ENCODE data around the gene HS3ST3B1. TPM values are rescaled to one million over a fixed set of nuclear protein-coding genes. Genes with fewer than 3 reads are reported as not detected.

Gene HS3ST3B1
- total and polyA plus RNA-seq, 9 donors, result 3.2 to 9.9 (median 5.9) TPM

GRCh38 chr17:14332331-14332730 is 31.4 kb downstream of the HS3ST3B1 start:
- intact Hi-C loops (cut with DNase I), result no loop called here
- peaks cover 4% of the 10 kb centered on the region for H3K4me1 ChIP-seq (ENCODE audit: insufficient read depth)
- H3K36me3 ChIP-seq, result no peaks in the 10 kb centered on the region
- no peak overlapping the region for H3K4me3 ChIP-seq
- H3K27ac ChIP-seq, result no peak overlapping the region
- no peaks in the 10 kb centered on the region for H3K9me3 ChIP-seq
- no peak for DNase-seq
- 86 to 95% (median 91%) methylated on average over 10 of the region's 10 CpGs for WGBS, 3 donors
- H3K27me3 ChIP-seq, result no peaks in the 10 kb centered on the region
- no peak for TF ChIP-seq CTCF (IDR thresholded peaks at IDR 0.05)
- TF ChIP-seq POLR2A (IDR thresholded peaks at IDR 0.05), result no peak
- no peak for TF ChIP-seq EP300 (IDR thresholded peaks at IDR 0.05)

GRCh38 chr17:14333506-14333905 is 32.6 kb downstream of the HS3ST3B1 start:
- H3K9me3 ChIP-seq, result no peaks in the 10 kb centered on the region
- H3K36me3 ChIP-seq, result no peaks in the 10 kb centered on the region
- intact Hi-C loops (cut with DNase I), result no loop called here
- no peaks in the 10 kb centered on the region for H3K27me3 ChIP-seq
- 84 to 92% (median 91%) methylated on average over 7 of the region's 7 CpGs for WGBS, 3 donors
- no peak overlapping the region for H3K4me3 ChIP-seq
- no peak overlapping the region for H3K27ac ChIP-seq
- peaks cover 4% of the 10 kb centered on the region for H3K4me1 ChIP-seq (ENCODE audit: insufficient read depth)
- TF ChIP-seq EP300 (IDR thresholded peaks at IDR 0.05) (no peak), CTCF (IDR thresholded peaks at IDR 0.05) (no peak), POLR2A (IDR thresholded peaks at IDR 0.05) (no peak)
- DNase-seq, result no peak

DNA sequence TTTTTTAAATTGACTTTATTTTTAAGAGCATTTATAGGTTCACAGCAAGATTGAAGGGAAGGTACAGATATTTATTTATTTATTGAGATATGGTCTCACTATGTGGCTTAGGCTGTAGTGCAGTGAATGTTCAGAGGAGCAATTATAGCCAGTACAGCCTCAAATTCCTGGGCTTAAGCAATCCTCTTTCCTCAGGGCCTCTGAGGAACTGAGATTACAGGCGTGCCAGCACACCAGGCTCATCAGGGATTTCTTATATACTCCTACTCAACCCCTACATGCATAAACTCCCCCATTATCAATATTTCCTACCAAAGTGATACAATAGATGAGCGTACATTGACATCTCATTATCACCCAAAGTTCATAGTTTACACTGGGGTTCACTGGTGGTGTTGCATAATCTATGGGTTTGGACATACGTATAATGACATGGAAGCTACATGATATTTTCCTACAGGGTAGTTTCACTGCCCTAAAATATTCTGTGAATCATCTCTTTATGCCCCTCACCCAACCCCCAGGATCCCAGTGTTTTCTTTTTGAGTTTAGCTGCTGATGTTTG is 33.5 kb downstream of the HS3ST3B1 start:
- intact Hi-C loops (cut with DNase I), result no loop called here
- 92 to 97% (median 94%) methylated on average over 3 of the region's 3 CpGs for WGBS, 3 donors
- H3K4me1 ChIP-seq (ENCODE audit: insufficient read depth), result peaks cover 4% of the 10 kb centered on the region

DNA sequence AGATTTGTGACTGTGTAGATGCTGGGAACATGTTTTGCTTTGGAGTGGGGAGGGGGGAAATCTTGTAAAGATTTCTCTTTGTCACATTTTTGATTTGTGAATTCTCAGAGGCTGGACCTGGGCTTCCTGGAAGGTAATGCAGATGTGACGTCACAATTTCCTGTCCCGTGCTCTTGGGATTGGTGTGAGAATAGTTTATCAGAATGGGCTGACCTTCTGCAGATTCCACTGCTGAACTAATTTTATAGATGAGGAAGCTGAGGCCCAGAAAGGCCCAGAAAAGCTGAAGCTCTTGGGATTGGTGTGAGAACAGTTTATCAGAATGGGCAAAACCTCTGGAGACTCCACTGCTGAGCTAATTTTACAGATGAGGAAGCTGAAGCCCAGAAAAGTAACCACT is 34.0 kb downstream of the HS3ST3B1 start:
- H3K27me3 ChIP-seq, result no peaks in the 10 kb centered on the region
- intact Hi-C loops (cut with DNase I), result no loop called here
- DNase-seq, result no peak
- H3K36me3 ChIP-seq, result no peaks in the 10 kb centered on the region
- H3K9me3 ChIP-seq, result no peaks in the 10 kb centered on the region
- peaks cover 4% of the 10 kb centered on the region for H3K4me1 ChIP-seq (ENCODE audit: insufficient read depth)
- TF ChIP-seq POLR2A (IDR thresholded peaks at IDR 0.05) (no peak), CTCF (IDR thresholded peaks at IDR 0.05) (no peak), EP300 (IDR thresholded peaks at IDR 0.05) (no peak)
- 57 to 71% (median 70%) methylated on average over 2 of the region's 2 CpGs for WGBS, 3 donors
- H3K27ac ChIP-seq, result no peak overlapping the region
- H3K4me3 ChIP-seq, result no peak overlapping the region

More for the DNA sequence above, 33.5 kb downstream of the HS3ST3B1 start:
- Histone ChIP-seq H3K36me3 (no peaks in the 10 kb centered on the region), H3K9me3 (no peaks in the 10 kb centered on the region), H3K27ac (no peak overlapping the region), H3K4me3 (no peak overlapping the region), H3K27me3 (no peaks in the 10 kb centered on the region)
- no peak for DNase-seq
- TF ChIP-seq EP300 (IDR thresholded peaks at IDR 0.05), result no peak
- no peak for TF ChIP-seq CTCF (IDR thresholded peaks at IDR 0.05)
- TF ChIP-seq POLR2A (IDR thresholded peaks at IDR 0.05), result no peak

Measured in ovary (tissue), 9 donors.